Gastrocnemius medialis (tissue), 4 donors: ENCODE measurements around the gene ATP6V0A1. TPM values are rescaled to one million over a fixed set of nuclear protein-coding genes. Genes with fewer than 3 reads are reported as not detected.
A peak's percentile ranks its signal among the peaks of the same experiment; 100 is the strongest.

Experiments used
- ATAC-seq, 2 donors: fragments of 150-250 bp; one replicate each; pipeline ENCODE4 v1.9.1; 2016
- DNase-seq, 2 donors: peaks; one replicate each; pipeline ENCODE4 v3.0.0-alpha.2; 2019
- H3K27ac ChIP-seq, 4 donors: fragments of 200-600 bp; sonication (generic); 1 replicate in 1 of 4; 2 replicates in 3 of 4; pipeline ENCODE4 v1.5.1; 2016 to 2018; ENCODE audit warnings: mild to moderate bottlenecking in 2 of 4, moderate library complexity in 1 of 4
- H3K27me3 ChIP-seq, 3 donors: fragments of 200-600 bp; sonication (generic) in 2 of 3; 1 replicate in 1 of 3; 2 replicates in 2 of 3; pipeline versions ENCODE4 v1.5.1 to v1.6.0; 2016 to 2019; ENCODE audit warnings: mild to moderate bottlenecking in 1 of 3, moderate library complexity in 1 of 3
- H3K36me3 ChIP-seq, 2 donors: fragments of 200-600 bp; sonication (generic) in 1 of 2; one replicate each; pipeline ENCODE4 v1.5.1; 2017 to 2018
- H3K4me1 ChIP-seq, 2 donors: fragments of 200-600 bp; sonication (generic) in 1 of 2; one replicate each; pipeline ENCODE4 v1.5.1; 2016 to 2017; ENCODE audit warnings: mild to moderate bottlenecking in 2 of 2
- H3K4me3 ChIP-seq, 4 donors: fragments of 200-600 bp; sonication (generic) in 3 of 4; 1 replicate in 1 of 4; 2 replicates in 3 of 4; pipeline ENCODE4 v1.5.1; 2016 to 2019; ENCODE audit warnings: mild to moderate bottlenecking in 2 of 4
- H3K9me3 ChIP-seq, 3 donors: fragments of 200-600 bp; sonication (generic) in 2 of 3; 1 replicate in 1 of 3; 2 replicates in 2 of 3; pipeline ENCODE4 v1.5.1; 2016 to 2019
- POLR2A ChIP-seq, 2 donors: fragments of 450-650 bp; IDR thresholded peaks; one replicate each; pipeline ENCODE4 v1.6.1; 2017; ENCODE audit warnings: antibody characterized with exemption in 2 of 2, mild to moderate bottlenecking in 2 of 2, moderate library complexity in 2 of 2
- in situ Hi-C, 4 donors: fragments of 200-750 bp; cut with MboI; loops; one replicate each; pipeline versions ENCODE4 v1.15.0 to v1.8.0; 2017; ENCODE audit warnings: low sequenced_read_pairs in 4 of 4
- intact Hi-C: fragments of 100-400 bp; cut with DNase I; formaldehyde crosslinking; loops from one replicate; pipeline ENCODE4 v1.15.1; 2023; ENCODE audit warnings: low total_unique reads
- total RNA-seq, 4 donors: library from RNA; depleted of rRNA; stranded (reverse); fragments of >200 nt; gene quantifications; one replicate each; pipeline versions ENCODE4 v1.1.0 to v1.2.3, GENCODE V29; 2016
- TF ChIP-seq, protein P1 (sequence below), 5 experiments: fragments of 450-650 bp in 3 of 5; fragments of 200-600 bp in 2 of 5; sonication (generic) in 2 of 5; IDR thresholded peaks in 4 of 5; conservative IDR thresholded peaks in 1 of 5; 1 replicate in 4 of 5; 2 replicates in 1 of 5; pipeline ENCODE4 v1.5.1; 2016 to 2019; ENCODE audit warnings: antibody characterized with exemption in 5 of 5, mild to moderate bottlenecking in 3 of 5, moderate library complexity in 3 of 5

The ATP6V0A1 gene
- total RNA-seq, 4 donors from 2014 or later = 65.3 to 138 (median 95.3) TPM

DNA sequence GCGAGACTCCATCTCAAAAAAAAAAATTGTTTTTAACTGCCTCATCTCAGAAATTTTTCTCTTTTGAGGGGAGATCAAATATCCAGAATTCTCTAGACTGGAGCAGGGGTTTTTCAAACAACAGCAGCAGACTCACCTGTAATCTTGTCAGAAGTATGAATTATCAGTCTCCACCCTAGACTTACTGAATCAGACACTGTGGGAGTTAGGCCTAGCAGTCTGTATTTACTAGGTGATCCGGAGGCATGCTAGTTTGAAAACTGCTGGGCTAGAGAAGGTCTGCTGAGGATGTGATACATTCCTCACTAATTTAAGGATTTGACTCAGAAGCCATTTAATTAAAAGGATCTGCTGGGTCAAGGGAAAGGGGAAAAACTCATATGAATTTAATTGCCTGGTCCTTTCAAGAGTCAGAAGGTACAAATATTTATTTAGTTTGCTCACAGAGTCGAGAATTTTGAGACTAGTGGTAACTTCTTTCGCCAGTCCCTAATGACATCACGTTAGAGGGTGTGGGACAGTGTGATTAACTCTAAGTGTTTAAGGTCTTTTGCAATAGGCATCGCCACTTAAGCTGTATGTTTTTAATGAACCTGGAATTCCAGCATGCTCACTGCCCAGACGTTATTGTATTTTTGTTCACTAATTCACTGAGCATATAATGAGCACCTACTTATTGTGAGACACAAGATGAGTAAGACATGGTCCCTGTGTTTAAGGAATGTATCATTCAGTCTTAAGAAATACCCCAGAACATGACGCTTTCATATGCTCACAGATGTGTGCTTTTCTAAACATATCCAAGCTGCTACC, 14.2 kb downstream of the ATP6V0A1 start:
- intact Hi-C loops = no loop called here
- in situ Hi-C loops = no loop called here
- H3K27me3 ChIP-seq = no peaks in the 10 kb centered on the region
- H3K36me3 ChIP-seq = peaks cover 4 to 99% of the 10 kb centered on the region in 2 donors
- no peaks in the 10 kb centered on the region for H3K9me3 ChIP-seq
- no peak for TF ChIP-seq POLR2A (IDR thresholded peaks at IDR 0.05)
- TF ChIP-seq, protein P1, sequence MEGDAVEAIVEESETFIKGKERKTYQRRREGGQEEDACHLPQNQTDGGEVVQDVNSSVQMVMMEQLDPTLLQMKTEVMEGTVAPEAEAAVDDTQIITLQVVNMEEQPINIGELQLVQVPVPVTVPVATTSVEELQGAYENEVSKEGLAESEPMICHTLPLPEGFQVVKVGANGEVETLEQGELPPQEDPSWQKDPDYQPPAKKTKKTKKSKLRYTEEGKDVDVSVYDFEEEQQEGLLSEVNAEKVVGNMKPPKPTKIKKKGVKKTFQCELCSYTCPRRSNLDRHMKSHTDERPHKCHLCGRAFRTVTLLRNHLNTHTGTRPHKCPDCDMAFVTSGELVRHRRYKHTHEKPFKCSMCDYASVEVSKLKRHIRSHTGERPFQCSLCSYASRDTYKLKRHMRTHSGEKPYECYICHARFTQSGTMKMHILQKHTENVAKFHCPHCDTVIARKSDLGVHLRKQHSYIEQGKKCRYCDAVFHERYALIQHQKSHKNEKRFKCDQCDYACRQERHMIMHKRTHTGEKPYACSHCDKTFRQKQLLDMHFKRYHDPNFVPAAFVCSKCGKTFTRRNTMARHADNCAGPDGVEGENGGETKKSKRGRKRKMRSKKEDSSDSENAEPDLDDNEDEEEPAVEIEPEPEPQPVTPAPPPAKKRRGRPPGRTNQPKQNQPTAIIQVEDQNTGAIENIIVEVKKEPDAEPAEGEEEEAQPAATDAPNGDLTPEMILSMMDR (IDR thresholded peaks at IDR 0.05 in 4 of 5, conservative IDR thresholded peaks at IDR 0.05 in 1 of 5) = no peak
- no peak overlapping the region for H3K4me3 ChIP-seq
- DNase-seq = no peak
- peaks cover 8 to 13% of the 10 kb centered on the region in 2 donors for H3K4me1 ChIP-seq
- peak overlapping the region in 2 of 4 donors; percentile 7 to 76 for H3K27ac ChIP-seq
- no peak for ATAC-seq

DNA sequence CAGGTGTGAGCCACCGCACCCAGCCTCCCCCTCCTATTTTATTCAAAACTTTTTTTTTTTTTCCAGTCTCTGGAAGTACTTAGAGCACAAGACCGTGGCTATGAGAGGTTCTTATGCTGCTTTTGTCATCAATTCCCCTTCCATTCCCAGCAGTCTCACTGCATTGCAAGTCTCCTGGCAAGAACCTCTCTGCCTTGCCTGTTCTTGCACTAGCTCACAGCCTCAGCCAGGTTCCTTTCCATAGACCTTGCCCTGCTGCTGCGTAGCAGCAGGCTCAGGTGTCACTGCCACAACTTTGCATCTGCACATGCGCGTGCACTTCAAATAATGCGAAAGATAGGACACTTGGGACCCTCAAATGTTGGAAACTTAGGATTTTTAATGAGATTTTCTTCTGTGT, 15.6 kb downstream of the ATP6V0A1 start:
- Histone ChIP-seq H3K4me1 (peaks cover 8 to 13% of the 10 kb centered on the region in 2 donors), H3K27ac (peak overlapping the region; percentile 0 to 76 (median 34)), H3K9me3 (no peaks in the 10 kb centered on the region), H3K36me3 (peaks cover 0 to 96% of the 10 kb centered on the region in 2 donors), H3K27me3 (no peaks in the 10 kb centered on the region), H3K4me3 (no peak overlapping the region)
- intact Hi-C loops (no loop called here), in situ Hi-C loops (no loop called here)
- DNase-seq = no peak
- TF ChIP-seq, protein P1 (IDR thresholded peaks at IDR 0.05 in 4 of 5, conservative IDR thresholded peaks at IDR 0.05 in 1 of 5) = no peak
- TF ChIP-seq POLR2A (IDR thresholded peaks at IDR 0.05) = no peak
- no peak for ATAC-seq

DNA sequence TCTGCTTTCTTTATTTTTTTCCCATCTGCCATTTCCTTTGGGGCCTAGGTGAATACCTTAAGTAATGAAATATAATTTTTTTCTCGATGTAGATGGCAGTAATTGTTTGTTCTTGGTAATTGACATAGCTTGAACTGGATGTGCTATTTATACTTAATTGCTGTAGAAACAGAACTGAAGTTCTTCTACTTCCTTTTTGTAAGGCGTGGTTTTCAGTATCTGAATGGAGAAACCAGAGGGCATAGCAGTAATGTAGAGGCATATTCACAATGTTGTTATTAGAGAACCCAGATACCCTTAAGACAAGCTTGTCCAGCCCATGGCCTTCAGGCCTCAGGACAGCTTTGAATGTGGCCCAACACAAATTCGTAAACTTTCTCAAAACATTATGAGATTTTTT, 16.4 kb downstream of the ATP6V0A1 start:
- H3K9me3 ChIP-seq = no peaks in the 10 kb centered on the region
- no peak for TF ChIP-seq POLR2A (IDR thresholded peaks at IDR 0.05)
- peaks cover 8 to 13% of the 10 kb centered on the region in 2 donors for H3K4me1 ChIP-seq
- in situ Hi-C loops (loop anchor here in 2 of 4 donors (25.0 kb wide), 2 partner anchors 138 to 712 kb away; no protein-coding TSS in a partner anchor), intact Hi-C loops (no loop called here)
- H3K27me3 ChIP-seq = no peaks in the 10 kb centered on the region
- H3K27ac ChIP-seq = peak overlapping the region; percentile 12 to 76 (median 58)
- no peak overlapping the region for H3K4me3 ChIP-seq
- peaks cover 0 to 96% of the 10 kb centered on the region in 2 donors for H3K36me3 ChIP-seq
- ATAC-seq = no peak
- no peak for DNase-seq

DNA sequence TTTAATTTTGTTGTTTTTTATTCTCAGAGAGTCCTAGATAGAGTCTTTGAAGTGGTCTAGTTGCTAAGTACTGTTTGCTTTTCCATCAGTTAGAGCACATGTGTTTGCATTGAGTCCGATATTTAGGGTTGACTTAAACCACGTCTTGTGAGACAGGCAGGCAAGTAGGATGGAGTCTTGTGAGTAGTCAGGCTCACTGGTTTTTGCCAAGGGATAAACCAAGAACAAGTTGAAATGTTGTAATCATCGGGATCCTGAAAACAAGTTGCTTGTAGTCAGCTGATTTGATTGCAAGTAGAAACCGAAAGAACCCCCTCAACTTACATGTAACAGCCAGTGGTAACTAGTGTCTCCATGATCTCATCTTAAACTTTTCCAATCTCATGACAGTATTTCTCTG, 17.2 kb downstream of the ATP6V0A1 start:
- DNase-seq (no peak), ATAC-seq (peak; percentile 74 to 85)
- TF ChIP-seq POLR2A (IDR thresholded peaks at IDR 0.05) = no peak
- TF ChIP-seq, protein P1 (IDR thresholded peaks at IDR 0.05 in 4 of 5, conservative IDR thresholded peaks at IDR 0.05 in 1 of 5) = no peak
- intact Hi-C loops = no loop called here
- Histone ChIP-seq H3K4me1 (peaks cover 8 to 13% of the 10 kb centered on the region in 2 donors), H3K27ac (peak overlapping the region; percentile 49 to 76 (median 58)), H3K4me3 (no peak overlapping the region), H3K27me3 (no peaks in the 10 kb centered on the region), H3K9me3 (no peaks in the 10 kb centered on the region), H3K36me3 (peaks cover 0 to 96% of the 10 kb centered on the region in 2 donors)
- in situ Hi-C loops = loop anchor here in 2 of 4 donors (25.0 kb wide), 2 partner anchors 139 to 711 kb away; no protein-coding TSS in a partner anchor

DNA sequence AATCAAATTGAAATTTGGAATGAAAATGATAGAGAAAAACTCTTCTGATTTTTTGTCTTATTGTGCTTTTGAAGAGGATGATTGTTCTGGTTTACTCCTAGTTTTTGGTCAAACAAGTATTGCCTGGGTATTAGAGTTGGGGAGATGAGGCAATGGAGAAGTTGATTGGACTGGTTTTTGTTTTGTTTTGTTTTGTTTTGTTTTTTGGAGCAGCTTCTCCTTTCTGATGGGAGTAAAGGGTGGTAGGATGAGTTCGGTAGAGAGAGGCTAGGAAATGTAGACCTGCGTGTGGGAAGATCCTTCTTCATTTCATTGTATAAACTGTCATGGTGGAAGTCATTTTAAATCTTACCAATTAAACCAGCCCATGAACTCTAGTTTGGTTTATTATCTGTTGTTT, 17.7 kb downstream of the ATP6V0A1 start:
- Histone ChIP-seq H3K36me3 (peaks cover 0 to 96% of the 10 kb centered on the region in 2 donors), H3K4me3 (no peak overlapping the region), H3K4me1 (peaks cover 8 to 13% of the 10 kb centered on the region in 2 donors), H3K9me3 (no peaks in the 10 kb centered on the region), H3K27me3 (no peaks in the 10 kb centered on the region), H3K27ac (peak overlapping the region; percentile 49 to 76 (median 58))
- intact Hi-C loops = no loop called here
- DNase-seq = no peak
- TF ChIP-seq POLR2A (IDR thresholded peaks at IDR 0.05) = no peak
- TF ChIP-seq, protein P1 (IDR thresholded peaks at IDR 0.05 in 4 of 5, conservative IDR thresholded peaks at IDR 0.05 in 1 of 5) = no peak
- no peak for ATAC-seq
- in situ Hi-C loops = loop anchor here in 2 of 4 donors (25.0 kb wide), 2 partner anchors 139 to 711 kb away; no protein-coding TSS in a partner anchor
